Measurements from ENCODE around the gene GABRG3. TPM values are rescaled to one million over a fixed set of nuclear protein-coding genes. Genes with fewer than 3 reads are reported as not detected.
A peak's percentile ranks its signal among the peaks of the same experiment; 100 is the strongest.

Gene GABRG3
- total RNA-seq, 4 donors from 2014 or later: 0.67 to 3.0 TPM; not detected in 2

DNA sequence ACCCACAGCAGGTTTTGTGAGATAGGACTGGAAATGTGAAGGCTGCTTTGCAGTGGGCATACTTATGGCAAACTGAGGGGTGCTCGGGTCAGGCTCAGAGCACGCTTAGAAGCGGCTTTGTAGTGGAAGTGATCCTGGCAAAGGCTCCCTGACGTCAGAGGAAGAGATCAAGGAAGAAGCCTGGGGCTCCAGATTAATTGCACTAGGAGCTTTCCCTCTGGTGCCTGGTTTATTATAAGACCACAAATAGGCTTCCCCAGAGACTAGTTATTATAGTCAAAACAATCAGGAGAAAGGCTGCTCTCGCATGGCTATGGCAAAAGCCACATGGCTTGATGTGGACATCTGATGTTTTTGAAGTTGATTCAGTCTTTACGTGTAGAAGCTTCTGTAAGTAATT, 515.1 kb downstream of the GABRG3 start:
- WGBS, 2 donors: 67 to 72% methylated on average over 6 of the region's 6 CpGs
- no peak for DNase-seq
- intact Hi-C loops (cut with DNase I): no loop called here
- no peak overlapping the region for H3K27ac ChIP-seq
- no peaks in the 10 kb centered on the region for H3K27me3 ChIP-seq
- H3K4me3 ChIP-seq (replicated peaks in 1 of 3): no peak overlapping the region
- no peaks in the 10 kb centered on the region for H3K9me3 ChIP-seq
- H3K4me1 ChIP-seq: peaks cover 0 to 8% of the 10 kb centered on the region in 2 donors
- H3K36me3 ChIP-seq: no peaks in the 10 kb centered on the region
- TF ChIP-seq, protein P1, sequence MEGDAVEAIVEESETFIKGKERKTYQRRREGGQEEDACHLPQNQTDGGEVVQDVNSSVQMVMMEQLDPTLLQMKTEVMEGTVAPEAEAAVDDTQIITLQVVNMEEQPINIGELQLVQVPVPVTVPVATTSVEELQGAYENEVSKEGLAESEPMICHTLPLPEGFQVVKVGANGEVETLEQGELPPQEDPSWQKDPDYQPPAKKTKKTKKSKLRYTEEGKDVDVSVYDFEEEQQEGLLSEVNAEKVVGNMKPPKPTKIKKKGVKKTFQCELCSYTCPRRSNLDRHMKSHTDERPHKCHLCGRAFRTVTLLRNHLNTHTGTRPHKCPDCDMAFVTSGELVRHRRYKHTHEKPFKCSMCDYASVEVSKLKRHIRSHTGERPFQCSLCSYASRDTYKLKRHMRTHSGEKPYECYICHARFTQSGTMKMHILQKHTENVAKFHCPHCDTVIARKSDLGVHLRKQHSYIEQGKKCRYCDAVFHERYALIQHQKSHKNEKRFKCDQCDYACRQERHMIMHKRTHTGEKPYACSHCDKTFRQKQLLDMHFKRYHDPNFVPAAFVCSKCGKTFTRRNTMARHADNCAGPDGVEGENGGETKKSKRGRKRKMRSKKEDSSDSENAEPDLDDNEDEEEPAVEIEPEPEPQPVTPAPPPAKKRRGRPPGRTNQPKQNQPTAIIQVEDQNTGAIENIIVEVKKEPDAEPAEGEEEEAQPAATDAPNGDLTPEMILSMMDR (IDR thresholded peaks at IDR 0.05): no peak
- no peak for TF ChIP-seq POLR2A (IDR thresholded peaks at IDR 0.05)

DNA sequence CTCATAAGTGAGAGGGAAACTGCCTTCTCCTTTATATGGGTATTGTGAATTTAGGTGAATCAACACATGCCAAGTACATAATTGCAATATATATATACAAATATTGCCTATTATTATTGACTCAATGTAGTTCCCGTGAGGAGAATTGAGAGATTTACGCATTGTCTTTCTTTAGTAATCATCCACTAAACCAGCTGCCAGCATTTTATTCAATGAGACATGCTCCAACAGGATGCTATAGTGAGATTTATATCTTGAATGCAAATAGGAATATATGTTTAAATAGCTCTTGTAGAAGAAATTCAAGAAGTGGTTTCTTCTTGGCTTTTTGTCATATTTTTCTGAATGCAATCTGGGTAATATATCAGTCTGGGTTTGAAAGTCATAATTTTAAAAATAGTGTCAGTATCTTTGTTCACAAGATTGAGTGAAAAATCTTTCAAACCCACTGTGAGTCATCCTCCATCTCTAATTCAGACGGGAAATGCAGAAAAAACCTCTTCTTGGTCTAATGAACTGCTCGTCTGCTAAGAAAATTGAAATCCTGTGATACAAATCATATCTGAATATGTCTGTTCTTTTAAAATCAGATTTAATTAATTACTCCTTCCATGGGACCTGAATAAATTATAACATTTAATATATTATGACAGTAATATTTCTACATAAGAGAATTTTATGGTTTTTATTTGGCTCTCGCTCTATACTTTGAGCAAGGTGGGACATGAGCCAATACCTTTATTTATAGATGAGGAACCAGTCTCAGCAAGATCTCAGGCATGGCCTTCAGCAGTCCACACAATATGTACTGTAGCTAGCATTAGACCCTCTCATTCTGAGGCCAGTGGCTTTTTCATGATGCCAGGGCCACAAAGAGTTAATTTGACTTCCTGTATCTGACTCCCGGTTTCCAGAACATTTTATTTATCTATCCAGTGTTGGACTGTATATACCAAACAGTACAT, 516.0 kb downstream of the GABRG3 start:
- intact Hi-C loops (cut with DNase I): no loop called here
- DNase-seq: no peak
- WGBS, 2 donors: 63 to 71% methylated on average over 6 of the region's 6 CpGs

DNA sequence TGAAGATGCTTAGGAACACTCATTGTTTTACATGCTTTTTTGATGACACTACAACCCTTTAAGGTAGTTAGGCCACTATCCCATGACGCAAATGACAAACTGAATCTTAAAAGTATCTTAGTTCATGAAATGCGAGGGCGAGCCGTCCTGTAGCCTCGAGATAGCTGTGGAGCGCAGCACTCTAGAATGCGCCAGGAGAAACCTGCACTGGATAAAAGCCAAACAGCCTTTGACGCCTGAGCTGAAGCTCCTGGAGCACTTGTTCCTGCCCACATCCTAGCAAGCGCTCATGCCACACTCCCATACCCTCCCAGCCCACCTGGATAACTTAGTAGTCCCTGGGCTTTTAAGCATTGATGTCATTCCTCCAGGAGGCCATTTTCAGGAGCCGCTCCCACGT, 516.9 kb downstream of the GABRG3 start:
- no peaks in the 10 kb centered on the region for H3K36me3 ChIP-seq
- TF ChIP-seq POLR2A (IDR thresholded peaks at IDR 0.05): no peak
- TF ChIP-seq, protein P1 (IDR thresholded peaks at IDR 0.05): no peak
- intact Hi-C loops (cut with DNase I): no loop called here
- H3K4me1 ChIP-seq: peaks cover 17 to 23% of the 10 kb centered on the region in 2 donors
- no peaks in the 10 kb centered on the region for H3K27me3 ChIP-seq
- DNase-seq: peak; percentile 61 to 63
- WGBS, 2 donors: 61 to 68% methylated on average over 11 of the region's 11 CpGs
- no peaks in the 10 kb centered on the region for H3K9me3 ChIP-seq
- H3K27ac ChIP-seq: no peak overlapping the region
- H3K4me3 ChIP-seq (replicated peaks in 1 of 3): no peak overlapping the region

More for the DNA sequence above, 516.0 kb downstream of the GABRG3 start:
- H3K36me3 ChIP-seq: no peaks in the 10 kb centered on the region
- H3K27ac ChIP-seq: no peak overlapping the region
- no peaks in the 10 kb centered on the region for H3K27me3 ChIP-seq
- H3K9me3 ChIP-seq: no peaks in the 10 kb centered on the region
- peaks cover 9 to 18% of the 10 kb centered on the region in 2 donors for H3K4me1 ChIP-seq
- H3K4me3 ChIP-seq (replicated peaks in 1 of 3): no peak overlapping the region
- TF ChIP-seq, protein P1 (IDR thresholded peaks at IDR 0.05): no peak
- TF ChIP-seq POLR2A (IDR thresholded peaks at IDR 0.05): no peak

DNA sequence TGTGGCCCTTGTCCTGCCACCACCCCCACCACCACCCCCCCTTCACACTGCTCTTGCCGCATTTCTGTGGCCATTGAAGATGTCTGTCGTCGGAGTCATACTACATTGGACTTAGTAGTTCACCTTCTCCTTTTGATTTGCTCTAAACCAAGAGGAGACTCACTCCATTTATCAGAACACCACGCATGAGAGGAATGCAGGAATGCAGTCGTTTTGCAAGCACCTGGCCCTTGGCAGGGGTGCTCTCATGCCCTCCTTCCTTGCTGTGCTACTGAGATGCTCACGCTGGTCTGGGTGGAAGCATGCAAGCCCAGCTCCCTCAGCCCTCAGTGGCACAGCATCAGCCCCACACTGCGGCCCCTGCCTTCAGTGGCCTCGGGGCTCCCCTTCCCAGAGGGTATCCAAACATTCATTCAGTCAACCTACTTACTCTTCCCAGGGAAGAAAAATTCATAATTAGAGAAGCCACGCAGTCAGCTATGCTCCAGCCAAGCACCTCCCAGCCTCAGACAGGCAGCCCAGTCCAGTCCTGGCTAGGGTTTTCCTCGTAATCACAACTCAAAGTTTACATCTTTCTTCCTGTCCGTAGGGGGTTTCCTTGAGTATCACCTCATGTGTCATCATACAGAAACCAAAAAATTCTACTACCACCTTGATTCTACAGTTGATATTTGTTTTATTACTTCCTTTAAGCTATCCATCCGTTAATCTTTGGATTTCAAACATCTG, 520.0 kb downstream of the GABRG3 start:
- no peak for TF ChIP-seq POLR2A (IDR thresholded peaks at IDR 0.05)
- TF ChIP-seq, protein P1 (IDR thresholded peaks at IDR 0.05): no peak
- intact Hi-C loops (cut with DNase I): no loop called here
- peak; percentile 79 to 83 for DNase-seq
- no peaks in the 10 kb centered on the region for H3K9me3 ChIP-seq
- WGBS, 2 donors: 37 to 47% methylated on average over 9 to 12 of the region's 12 CpGs
- H3K27ac ChIP-seq: peak overlapping the region in 2 of 3 donors; percentile 34 to 66
- no peaks in the 10 kb centered on the region for H3K27me3 ChIP-seq
- H3K4me3 ChIP-seq (replicated peaks in 1 of 3): no peak overlapping the region
- peaks cover 17 to 23% of the 10 kb centered on the region in 2 donors for H3K4me1 ChIP-seq
- H3K36me3 ChIP-seq: no peaks in the 10 kb centered on the region
